ENCODE measurements around the gene EXOC4.

The EXOC4 gene

GRCh38 chr7:134113655-134114054, 860.8 kb downstream of the EXOC4 start:
- DNase-seq, result no peak

- no peak for DNase-seq
Measured at GRCh38 chr7:134114992-134115391, 862.1 kb downstream of the EXOC4 start.
